ENCODE data around the gene AQP3.
"Not testable (repeated sequence)": the region's sequence is repeated elsewhere in the genome, so short reads cannot be mapped to it uniquely, and the experiment has no call there.

AQP3 gene

DNA sequence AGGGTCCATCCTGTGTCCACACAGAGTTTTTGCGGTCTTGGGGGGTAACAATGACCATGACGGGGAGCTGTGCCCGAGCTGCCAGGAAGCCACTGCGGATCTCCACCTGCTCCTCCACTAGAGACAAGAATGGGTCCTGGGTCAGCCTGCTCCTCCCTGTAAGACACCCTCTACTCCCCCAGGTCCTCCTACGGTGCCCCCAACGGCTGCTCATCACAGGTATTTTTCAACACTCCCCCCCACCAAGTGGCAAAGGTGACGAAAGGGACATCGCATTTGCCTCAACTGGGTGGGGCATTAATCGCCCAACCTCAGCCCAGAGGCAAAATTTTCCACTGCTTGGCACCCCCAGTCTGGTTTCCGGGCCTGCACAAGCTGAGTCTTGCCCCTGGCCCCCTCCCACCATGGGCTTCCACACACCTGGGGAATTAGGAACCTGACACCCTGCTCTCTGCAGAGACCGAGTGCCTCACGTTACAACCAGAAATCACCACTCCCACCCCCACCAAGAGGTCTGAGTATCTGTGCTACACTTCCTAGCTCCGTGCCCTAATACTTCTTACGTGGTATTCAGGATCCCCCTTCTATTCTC lies 16.7 kb upstream of the AQP3 start:
- no peak for DNase-seq

DNA sequence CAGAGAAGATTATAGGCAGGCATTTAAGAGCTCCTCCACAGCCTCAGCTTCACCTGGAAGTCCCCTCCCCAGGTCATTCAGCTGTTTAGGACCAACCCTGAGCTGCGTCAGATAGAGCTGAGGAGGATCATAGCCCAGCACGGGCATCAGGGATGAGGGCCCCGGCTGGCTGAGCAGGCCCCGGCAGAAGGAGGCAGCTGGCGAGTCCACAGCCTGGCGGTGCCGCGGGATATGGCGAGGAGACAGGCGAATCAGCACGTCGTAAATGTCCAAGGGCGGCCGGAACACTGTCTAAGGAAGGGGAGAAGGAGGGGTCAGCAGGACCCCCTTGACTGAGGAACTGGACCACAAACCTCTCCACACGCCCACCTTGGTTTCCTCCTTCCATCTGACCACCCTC lies 15.8 kb upstream of the AQP3 start:
- DNase-seq: no peak

DNA sequence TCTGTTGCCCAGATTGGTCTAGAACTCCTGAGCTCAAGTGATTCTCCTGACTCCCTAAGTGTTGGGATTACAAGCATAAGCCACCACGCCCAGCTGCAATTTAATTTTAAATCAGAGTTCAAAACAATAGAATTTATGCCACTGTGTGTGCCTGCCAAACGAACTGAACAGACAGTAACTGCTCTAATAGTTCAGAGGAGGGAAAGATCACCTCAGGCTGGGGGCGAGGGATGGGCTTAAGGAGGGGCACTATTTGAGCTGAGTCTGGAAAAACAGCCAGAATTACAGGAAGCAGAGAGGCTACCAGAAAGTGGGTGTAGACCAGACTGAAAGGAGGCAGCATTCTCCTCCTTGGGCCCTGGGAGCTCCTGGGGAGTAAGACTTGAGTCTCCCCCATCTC lies 14.1 kb upstream of the AQP3 start:
- DNase-seq: no peak

DNA sequence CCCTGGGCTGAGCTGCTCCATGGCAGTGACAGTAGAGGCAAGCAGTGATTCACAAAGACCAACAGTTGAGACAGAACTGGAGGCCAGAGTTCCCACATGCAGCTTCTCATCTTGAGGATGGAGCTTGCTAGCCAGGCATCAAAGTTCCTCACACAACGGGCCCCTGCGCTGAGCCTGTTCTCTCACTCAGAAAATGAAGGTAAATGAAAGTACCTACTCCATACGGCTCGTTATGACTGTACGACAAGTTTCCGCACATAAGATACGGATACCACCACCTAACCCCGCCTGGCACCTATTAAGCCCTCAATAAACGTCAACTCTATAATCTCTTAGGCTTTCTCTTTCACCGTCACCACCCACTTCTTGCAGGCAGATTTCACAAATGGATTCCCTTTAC lies 13.5 kb upstream of the AQP3 start:
- no peak for DNase-seq

DNA sequence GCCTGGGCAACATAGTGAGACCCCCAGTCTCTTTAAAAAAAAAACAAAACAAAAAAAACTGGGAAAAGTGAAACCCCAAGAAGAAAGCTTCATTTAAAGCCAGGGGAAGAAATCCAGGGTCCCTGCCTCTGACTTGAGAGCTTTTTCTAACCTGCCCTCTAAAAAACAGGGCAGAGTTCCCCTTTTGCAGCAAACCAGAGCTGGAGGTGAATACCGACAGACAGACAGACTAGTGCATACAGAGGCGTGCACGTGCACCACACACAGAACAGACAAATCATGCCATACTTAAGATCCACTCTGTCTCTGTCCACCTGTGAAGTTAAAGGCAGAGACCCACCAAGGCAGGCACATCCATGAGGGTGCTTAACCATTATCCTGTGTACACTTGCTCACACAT lies 11.7 kb upstream of the AQP3 start:
- DNase-seq: no peak

DNA sequence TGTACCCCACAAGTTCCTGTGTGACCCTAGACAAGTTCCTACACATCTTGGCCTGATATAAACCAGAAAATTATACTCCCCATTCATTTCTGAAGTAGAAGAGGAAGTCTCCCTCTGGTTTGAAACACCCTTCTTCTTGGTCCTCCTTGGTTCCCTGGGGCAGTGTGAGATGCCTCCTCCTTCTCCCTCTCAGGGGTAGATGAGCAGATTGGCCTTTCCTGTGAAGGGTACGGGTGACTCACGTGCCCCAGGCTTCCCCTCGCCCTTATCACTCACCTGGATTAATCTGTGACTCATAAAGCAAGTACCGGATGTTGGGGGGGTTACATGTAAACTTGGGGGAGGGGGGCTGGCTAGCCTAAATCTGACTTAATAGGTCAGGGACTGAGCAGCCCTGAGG lies 11.1 kb upstream of the AQP3 start:
- no peak for DNase-seq

DNA sequence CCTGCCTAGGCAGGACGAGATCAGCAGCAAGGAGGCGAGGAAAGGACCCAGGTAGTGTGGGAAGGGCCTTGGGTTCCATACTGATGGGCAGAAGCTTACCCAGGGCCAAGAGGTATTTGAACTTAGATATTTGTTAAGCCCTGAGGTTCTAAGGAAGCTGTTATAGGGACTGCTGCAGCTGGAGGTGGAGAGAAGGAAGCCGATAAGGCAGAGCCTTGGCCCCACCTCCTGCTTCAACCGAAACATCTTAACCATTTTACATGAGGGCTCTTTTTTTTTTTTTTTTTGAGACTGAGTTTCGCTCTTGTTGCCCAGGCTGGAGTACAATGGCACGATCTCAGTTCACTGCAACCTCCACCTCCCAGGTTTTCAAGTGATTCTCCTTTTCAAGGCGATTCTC lies 8.6 kb upstream of the AQP3 start:
- no peak for DNase-seq

DNA sequence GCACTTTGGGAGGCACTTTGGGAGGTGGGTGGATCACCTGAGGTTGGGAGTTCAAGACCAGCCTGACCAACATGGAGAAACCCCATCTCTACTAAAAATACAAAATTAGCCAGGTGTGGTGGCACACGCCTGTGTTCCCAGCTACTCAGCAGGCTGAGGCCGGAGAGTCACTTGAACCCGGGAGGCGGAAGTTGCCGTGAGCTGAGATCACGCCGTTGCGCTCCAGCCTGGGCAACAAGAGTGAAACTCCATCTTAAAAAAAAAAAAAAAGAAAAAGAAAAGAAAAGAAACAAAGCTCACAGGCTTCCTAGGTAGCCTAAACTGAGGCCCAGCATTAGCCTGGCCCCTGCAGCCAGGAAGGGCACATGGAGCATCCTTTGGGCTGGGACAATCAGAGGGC lies 8.1 kb upstream of the AQP3 start:
- DNase-seq: not testable (repeated sequence)

DNA sequence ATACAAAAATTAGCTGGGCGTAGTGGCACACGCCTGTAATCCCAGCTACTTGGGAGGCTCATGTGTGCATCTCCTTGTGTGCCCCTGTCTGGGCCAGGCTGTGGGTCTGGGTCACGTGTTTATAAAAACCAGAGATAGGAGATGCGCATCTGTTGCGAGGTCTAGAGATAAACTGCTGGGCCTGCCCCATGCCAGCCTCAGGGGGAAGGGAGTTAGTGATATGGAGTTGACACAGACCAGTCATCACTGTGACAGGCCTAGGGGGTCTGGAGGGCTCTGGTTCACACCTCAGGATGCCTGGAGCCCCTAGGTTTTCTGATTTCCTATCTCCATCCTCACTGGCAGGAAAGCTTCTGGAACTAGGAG lies 7.3 kb upstream of the AQP3 start:
- not testable (repeated sequence) for DNase-seq

DNA sequence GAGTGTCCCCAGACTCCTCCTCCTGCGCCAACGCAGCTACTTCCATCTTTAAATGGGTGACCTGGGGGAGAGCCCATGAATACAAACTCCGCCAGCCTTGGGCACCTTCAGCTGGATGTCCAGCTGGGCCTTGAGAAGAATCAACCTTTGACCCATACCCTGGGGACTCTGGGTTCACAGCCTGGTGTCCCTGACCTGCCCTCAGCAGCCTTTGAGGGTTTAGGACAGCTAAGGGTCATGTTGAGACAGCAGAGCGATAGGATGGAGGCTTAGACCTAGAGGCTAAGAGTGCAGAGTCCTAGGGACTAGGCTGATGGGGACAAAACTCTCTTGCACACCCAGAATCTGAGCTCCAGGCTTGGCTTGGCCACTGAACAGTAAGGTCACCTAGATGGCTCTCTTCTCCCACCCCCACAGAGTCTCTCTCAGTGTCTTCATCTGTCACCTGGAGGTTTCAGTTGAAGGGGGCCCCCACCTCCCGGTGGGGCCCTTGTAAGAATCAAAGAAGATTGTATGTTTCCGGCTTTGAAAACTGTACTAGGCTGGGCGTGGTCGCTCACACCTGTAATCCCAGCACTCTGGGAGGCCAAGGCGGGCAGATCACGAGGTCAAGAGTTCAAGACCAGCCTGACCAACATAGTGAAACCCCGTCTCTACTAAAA lies 6.7 kb upstream of the AQP3 start:
- DNase-seq: no peak

DNA sequence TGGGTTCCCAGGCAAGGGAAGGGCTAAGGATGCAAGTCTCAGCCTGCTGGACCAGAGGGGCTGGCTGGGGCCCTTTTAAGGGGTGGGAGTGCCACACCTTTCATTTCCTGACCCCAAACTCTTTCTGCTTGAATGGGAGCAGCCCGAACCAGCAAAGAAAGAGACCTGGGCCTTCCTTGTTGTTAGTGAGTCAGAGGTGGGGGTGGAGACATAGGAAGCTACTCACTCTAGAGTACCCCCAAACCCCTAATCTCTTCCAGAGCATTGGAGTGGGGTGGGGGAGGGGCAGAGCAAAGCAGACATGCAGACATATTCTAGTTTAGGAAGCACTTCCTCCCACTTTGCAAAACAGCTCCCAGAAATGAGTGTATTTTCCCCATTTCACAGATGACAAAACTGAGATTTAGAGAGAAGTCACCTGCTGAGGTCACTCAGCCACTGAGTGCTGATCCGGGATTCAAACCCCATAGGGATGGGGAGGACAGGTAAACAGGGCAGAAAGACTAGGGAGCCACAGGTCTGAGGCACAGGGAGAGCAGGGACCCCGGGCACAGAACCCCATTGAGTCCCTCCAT lies 6.0 kb upstream of the AQP3 start:
- no peak for DNase-seq

DNA sequence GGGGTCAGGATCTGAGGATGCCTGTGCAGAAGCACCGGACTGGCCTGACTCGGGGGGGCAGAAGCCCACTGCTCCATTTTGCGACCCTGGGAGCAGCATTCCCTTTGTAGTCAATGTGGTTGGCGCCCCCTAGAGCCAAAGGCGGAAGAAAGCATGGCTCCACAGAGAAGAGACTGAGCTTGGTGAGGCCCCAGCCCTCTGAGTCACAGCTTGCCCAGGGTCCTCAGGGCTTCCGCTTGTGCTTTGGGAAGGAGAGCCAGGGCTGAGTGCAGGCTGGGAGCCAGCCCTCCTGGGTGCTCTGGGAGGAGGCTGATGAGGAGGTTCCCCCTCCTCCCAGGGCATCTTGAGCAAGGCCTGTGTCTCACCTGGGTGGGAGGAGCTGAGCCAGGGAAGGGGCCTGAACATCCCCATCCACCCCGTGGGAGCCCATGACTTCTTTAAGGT lies 5.5 kb upstream of the AQP3 start:
- no peak for DNase-seq

DNA sequence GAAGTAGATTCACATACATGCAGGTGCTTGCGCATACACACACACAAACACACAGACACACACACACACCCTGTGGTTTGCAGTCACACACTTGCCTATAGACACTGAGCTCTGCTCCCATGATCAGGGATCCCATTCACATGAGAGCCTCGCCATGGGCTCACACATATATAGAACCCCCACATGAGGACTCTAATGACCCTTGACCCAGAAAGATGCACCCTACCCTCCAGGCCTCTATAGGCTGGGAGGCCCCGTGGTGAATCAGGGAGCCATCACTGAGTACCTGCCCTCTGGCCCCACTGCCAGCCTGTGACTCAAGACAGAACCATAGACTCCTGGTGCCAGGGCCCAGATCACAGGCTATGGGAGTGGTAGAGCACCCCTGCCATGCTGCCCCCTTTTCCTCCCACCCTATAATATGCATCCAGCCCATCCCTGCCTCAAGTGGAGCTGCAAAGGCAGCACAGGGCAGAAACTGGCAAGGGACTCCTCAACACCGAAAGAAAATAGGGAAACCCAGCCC lies 3.3 kb upstream of the AQP3 start:
- DNase-seq: no peak

DNA sequence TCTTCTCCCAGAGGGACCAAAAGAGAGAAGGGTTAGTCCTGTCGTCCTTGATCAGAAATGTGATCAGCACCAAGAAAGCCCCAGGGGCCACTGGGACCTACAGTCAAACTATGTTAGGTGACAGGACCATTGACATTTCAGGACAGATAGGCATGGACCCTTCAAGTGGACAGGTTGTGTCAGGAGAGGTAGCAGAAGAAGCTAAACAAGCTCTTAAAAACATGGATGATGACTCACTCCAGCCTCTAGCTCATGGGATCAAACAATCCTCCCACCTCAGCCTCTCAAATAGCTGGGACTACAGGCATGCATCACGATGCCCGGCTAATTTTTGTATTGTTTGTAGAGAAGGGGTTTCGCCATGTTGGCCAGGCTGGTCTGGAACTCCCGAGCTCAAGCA lies 2.3 kb upstream of the AQP3 start:
- no peak for DNase-seq

DNA sequence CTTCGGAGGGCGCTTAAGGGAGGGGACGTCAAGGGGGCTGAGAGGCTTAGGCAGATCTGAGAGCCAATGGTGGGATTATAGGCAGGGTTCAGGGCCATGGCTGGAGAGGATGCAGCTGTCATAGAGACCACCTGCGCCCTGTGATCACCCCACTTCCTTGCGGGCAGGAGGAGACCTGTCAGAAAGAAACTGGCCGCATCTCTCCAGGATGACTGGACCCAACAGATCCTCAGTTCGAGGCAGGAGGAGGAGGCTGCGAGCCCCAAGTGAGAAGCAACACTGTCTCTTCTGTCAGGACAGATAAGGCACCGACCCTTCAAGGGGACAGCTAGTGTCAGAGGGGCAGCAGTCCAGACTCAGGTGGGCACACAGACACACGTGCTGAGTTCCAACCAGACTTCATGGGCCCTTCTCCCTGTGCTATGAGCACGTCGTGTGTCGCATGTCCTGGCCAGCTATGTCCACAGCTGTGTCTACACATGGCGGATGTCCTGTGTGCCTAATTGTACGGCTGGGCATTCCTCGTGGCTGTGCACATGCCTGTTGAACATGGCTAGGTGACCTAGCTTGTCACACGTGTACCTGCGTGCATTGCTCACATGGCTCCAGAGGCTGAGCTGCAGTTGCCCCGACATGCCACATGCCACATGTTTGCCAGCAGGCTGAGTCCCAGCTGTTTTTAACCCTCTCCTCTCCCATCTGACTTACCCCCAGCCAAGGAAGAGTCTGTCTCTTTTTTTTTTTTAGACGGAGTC lies 583 bp upstream of the AQP3 start:
- no peak for DNase-seq

DNA sequence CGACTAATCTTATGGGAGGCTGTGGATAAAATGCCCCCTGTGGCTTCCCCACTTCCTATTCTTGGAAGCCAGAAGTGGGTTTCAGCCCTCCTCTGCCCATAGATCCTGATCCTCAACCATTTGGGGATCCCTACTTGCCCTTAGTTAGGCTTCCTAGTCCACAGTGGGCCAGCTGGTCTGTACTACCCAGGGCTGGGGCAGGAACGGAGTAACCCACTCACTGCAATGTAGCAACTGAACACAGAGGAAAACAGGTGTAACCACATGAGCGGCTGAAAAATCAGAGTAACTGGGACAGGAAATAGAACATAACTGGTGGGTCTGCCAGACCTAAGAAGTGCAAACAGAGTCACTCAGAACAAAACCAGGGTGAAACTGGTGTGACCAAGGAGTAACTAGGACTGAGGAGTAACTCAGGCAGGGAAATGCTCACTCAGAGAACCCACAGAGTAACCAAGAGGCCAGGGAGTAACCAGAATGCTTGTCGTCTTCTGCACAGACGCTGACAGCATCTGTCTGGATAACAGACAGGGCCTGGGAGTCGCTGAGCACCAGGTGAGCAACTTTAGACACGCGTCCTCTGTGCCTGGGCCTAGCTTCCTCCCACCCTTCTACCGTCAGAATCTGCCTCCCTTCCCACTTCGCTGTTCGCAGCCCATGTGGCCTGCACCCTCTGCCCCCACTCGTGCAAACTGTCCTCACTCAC lies 1.0 kb downstream of the AQP3 start:
- DNase-seq: no peak

DNA sequence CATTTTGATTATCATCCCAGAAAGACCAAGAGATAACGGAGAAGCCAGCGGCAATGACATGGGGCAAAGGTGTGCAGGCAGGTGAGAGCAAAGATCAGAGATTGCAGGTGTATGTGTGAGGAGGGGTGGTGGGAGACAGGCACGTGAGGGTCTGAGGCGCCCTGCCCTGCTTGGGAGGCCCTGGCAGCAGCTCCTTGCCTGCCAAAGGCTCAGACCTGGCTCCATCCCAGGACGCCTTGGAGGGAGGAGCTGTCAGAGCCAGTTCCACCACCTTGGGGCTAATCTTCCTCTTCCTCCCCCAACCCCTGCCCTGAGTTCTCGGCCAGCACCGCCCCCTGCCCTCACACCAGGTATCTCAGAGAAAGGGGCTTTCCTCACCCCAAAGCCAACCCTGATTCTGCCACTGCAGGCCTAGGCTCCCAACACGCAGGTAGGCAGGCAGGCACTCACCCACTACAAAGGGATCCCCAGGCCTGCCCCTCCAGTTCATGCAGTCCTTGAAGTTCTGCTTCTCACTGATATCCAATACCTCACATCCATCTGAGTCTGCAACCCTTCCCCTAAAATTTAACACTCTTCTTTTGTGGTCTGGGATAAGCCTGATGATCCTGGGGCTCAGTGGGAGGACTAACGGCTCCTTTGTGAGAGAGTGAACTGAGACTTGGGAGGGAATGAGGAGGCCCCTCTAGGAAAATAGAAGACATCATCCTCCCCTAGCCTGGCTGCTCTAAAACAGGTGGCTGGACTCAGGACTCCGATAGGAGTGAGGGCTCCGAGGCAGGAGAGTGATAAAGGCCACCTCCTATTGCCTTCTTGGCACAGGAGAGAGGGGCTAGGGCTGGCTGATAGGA lies 1.8 kb downstream of the AQP3 start:
- no peak for DNase-seq

DNA sequence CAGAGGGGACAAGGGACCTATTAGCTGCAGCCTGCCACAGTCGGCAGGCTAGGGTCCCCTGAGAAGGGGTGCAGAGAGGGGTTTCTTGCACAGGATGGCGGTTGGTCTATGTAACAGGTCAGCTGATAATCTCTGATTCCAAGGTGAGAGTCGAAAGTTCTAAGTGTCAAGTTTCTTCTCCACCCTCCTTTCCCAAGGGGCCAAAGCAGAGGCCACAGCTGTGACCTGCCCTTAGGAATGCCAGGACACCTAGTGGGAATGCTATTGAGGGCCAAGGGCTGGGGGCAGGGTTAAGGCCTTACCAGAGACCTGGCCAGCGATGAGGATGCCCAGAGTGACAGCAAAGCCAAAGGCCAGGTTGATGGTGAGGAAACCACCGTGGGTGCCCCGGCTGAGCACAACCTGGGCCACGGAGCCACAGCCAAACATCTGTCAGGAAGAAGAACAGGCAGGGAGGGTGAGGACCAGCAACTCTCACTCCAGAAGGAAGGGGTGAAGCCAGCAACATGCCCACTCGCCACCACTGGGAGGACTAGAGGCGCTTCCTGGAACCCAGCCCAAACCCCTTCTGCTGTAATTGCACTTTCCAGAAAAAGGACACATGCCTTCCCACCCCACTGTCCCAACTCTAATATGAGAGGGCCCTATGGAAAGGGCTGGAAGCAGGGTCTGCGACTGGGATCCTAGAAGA lies 3.8 kb downstream of the AQP3 start:
- DNase-seq: no peak

DNA sequence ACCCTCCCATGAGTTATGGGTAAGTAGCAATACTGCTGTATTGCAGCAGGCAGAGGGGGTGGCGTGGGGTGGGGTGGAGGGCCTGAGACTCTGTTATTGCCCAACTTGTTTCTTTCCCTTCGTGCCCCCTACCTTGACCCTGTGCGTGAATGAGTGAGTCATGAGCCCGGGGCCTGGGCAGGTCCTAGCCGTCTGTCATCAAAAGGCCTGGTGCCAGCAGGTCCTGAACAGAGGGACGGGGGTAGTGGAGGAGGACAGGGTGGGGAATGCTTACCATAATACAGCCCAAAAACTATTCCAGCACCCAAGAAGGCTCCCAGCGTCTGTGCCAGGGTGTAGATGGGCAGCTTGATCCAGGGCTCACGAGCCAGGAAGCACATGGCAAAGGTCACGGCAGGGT lies 4.3 kb downstream of the AQP3 start:
- no peak for DNase-seq

DNA sequence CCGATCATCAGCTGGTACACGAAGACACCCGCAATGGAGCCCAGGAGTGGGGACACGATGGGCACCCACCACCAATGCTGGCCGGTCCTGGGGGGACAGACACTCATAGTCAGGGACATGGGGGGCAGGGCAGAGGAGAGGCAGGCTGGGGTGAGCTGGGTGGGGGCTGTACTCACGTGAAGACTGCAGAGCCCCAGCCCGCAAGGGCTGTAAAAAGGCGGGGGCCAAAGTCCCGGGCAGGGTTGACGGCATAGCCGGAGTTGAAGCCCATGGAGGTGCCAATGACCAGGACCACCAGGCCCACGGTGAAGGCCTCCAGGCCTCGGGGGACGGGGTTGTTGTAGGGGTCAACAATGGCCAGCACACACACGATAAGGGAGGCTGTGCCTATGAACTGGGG lies 5.3 kb downstream of the AQP3 start:
- DNase-seq: no peak

DNA sequence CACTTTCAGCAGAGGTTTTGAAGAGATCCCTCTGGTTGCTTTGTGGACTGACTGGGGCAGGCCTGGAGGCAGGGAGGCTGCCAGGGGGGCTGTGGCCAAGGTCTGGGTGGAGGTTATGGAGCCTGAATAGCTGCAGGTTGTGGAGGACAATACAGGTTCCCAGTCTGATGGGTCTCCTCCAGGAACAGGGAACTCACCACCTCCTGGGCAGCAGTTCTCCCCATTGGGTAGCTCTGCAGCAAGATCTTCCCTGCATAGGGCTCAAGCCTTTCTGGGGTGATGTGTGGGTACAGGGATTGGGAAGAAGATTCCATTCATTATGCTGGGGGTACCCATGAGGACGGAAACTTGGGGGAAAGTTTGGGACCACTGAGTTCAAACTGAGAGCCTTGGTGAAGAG lies 6.8 kb downstream of the AQP3 start:
- DNase-seq: no peak

DNA sequence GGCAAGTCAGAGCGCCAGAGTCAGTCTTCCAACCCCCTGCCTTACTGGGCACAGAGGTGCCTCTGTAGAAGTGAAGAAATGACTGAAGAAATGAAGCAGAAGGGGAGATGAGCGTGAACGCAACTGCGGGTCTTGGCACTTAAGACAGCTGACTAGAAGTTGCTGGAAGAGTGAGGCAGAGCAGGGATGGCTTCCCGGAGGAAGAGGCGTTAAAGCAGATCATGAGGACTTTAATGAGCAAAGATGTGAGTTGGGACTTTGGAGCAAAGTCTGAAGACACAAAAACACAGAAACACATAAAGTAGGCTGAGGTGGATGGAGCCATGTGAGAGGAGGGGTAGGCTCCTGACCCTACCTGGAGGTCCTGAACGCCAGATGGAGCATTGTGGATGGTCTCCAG lies 7.2 kb downstream of the AQP3 start:
- no peak for DNase-seq

Data from DMS79 (cell line).